Stimulated activated CD8-positive, alpha-beta memory T cell treated with anti-CD3 and anti-CD28 coated beads, Interleukin-12 subunit alpha, Interleukin-12 subunit beta, amount 100 ng/mL, for 24 hours (primary cell): ENCODE measurements around the gene OR8S1.

Experiments used
- DNase-seq: peaks from one replicate; pipeline ENCODE4 v3.0.0-alpha.2; 2020; ENCODE audit errors: extremely low read depth

The OR8S1 gene

DNA sequence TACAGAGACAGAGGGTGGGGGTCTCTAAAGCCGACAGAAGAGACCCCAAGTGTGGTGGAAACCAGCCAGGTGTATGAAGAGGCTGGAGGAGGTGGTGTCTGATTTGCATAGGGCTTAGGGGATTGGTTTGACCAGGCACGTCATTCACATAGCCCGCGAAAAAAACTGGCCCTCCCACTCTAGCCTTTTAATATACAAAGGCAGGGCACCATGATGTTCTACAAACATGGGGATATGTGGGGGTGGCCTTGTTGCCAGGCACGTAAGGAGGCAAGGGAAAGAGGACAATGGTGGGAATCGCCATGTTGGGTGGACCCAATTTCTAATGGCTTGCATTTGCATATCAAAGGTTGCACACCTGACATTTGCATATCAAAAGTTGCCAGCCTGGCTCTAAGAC lies 31.2 kb downstream of the OR8S1 start:
- DNase-seq: no peak

GRCh38 chr12:48557919-48558318 lies 32.5 kb downstream of the OR8S1 start:
- DNase-seq: no peak

DNA sequence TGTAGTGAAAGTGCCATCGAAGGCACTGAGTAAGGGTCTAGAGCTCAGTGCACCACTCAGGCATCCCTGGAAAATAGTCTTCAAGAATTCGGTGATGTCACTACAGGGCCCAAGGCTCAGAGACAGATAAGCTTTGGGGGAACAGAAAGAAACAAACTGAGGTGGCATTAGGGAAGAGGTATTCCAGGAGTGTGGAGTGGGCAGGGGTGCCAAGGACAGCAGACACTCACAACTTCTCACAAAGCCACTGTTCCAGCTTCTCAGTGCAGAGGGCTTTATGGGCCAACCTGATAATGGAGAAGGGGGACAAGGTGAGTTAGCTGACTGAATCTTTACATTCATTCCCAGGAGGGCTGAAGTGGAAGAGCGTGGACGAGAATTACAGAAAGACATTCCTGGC lies 42.3 kb downstream of the OR8S1 start:
- no peak for DNase-seq

DNA sequence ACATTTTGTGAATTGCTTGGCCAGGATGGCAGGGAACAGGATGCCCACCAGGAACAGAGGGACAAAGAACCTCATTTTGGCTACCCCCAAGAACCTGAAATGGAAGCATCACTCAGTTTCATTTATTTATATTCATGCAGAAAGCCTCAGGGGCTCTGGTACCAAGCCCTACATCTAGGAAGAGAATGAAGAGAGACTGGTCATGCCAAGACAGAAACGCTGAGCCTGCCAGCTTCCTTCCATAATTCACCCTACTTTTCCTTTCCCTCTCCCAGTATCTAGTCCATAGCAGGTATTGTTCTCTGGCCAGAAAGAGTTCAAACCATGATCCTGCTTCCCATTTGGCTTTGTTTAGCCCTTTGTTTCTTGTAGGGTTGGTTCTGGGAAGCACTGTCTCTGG lies 44.5 kb downstream of the OR8S1 start, which contains the start of gene LALBA:
Gene LALBA, minus strand, starts transcription at position 101 of the 400 bp plus-strand sequence. Its CDS starts 26 bp downstream, at position 75.
- DNase-seq: no peak

- no peak for DNase-seq
These were observed 46.9 kb downstream of the OR8S1 start for GRCh38 chr12:48572326-48572725.
